K562 (cell line): ENCODE data around the gene UBXN2A. TPM values are rescaled to one million over a fixed set of nuclear protein-coding genes. Genes with fewer than 3 reads are reported as not detected.

ENCODE experiments used
- ATAC-seq: fragments of 200-7000 bp; cut with Tn5 transposase; 3 replicates; pipeline ENCODE4 v1.9.1; 2020; ENCODE audit warnings: moderate library complexity
- Bru-seq: library from RNA; stranded (reverse); fragments of 400-500 nt; gene quantifications from one replicate; lab custom pipeline; 2021; lab: Mats Ljungman, UMichigan
- BruChase-seq, 2 experiments: library from RNA; stranded (reverse); fragments of 400-500 nt; gene quantifications; one replicate each; lab custom pipeline; 2021; lab: Mats Ljungman, UMichigan
- BruUV-seq: library from RNA; stranded (reverse); fragments of 400-500 nt; replicated peaks from 2 replicates; lab custom pipeline; 2021; lab: Mats Ljungman, UMichigan
- CTCF ChIA-PET: fragments of 300-600 bp; formaldehyde crosslinking; extraction: SDS; loops from one replicate; lab custom pipeline; 2021; ENCODE audit warnings: low intra/inter-chr PET ratio; lab: Yijun Ruan, JAX
- POLR2A ChIA-PET: fragments of 300-600, 350-650 bp; sonication (Branson Sonifier 250); formaldehyde crosslinking; extraction: SDS; loops from one replicate; lab custom pipeline; 2021; ENCODE audit warnings: antibody characterized with exemption, inconsistent platforms; lab: Yijun Ruan, JAX
- DNase-seq, 4 experiments: peaks; one replicate each; pipeline versions ENCODE4 v3.0.0 to v3.0.0-alpha.2; 2011 to 2018; ENCODE audit warnings: low spot score in 3 of 4, mixed read lengths in 3 of 4; ENCODE audit errors: extremely low read depth in 1 of 4
- FAIRE-seq: peaks from 2 replicates; lab custom pipeline; 2011; peaks lifted over from hg19 to GRCh38; lab: Jason Lieb, UNC
- H2AFZ ChIP-seq: 2 replicates; pipeline ENCODE4 v1.6.0; 2011; ENCODE audit warnings: low read depth, low read length, control low read depth, inconsistent platforms
- H3K27ac ChIP-seq: fragments of 200-600 bp; 3 replicates; pipeline ENCODE4 v1.8.0; 2011; ENCODE audit warnings: low read depth, mild to moderate bottlenecking, control low read depth, inconsistent platforms, low read length, moderate library complexity, mixed read lengths; ENCODE audit errors: extremely low read depth
- H3K27me3 ChIP-seq, 2 experiments: fragments of 300-600 bp in 1 of 2; 2 replicates in 1 of 2; 3 replicates in 1 of 2; pipeline versions ENCODE4 v1.6.0 to v1.8.0; 2011; ENCODE audit warnings: inconsistent platforms in 2 of 2, low read length in 2 of 2, mild to moderate bottlenecking in 1 of 2, mixed read lengths in 1 of 2, moderate library complexity in 1 of 2; ENCODE audit not compliant: control insufficient read depth in 2 of 2, insufficient read depth in 2 of 2
- H3K36me3 ChIP-seq: fragments of 300-600 bp; 3 replicates; pipeline ENCODE4 v1.8.0; 2011; ENCODE audit warnings: mild to moderate bottlenecking, low read length, inconsistent platforms; ENCODE audit not compliant: control insufficient read depth, insufficient read depth
- H3K4me1 ChIP-seq, 2 experiments: fragments of 200-600 bp in 1 of 2; replicated peaks in 1 of 2; 2 replicates in 1 of 2; 3 replicates in 1 of 2; pipeline versions ENCODE4 v1.5.1 to v1.8.0; 2011; ENCODE audit warnings: inconsistent platforms in 2 of 2, low read length in 2 of 2, mild to moderate bottlenecking in 1 of 2, mixed read lengths in 1 of 2, moderate library complexity in 1 of 2; ENCODE audit not compliant: control insufficient read depth in 2 of 2, insufficient read depth in 2 of 2
- H3K4me2 ChIP-seq: 2 replicates; pipeline ENCODE4 v1.6.1; 2011; ENCODE audit warnings: low read length, control low read depth, inconsistent platforms, mixed read lengths; ENCODE audit not compliant: insufficient read depth
- H3K4me3 ChIP-seq: fragments of 200-600 bp; sonication (generic), shearing (Covaris generic); 2 replicates; pipeline ENCODE4 v1.5.1; 2016; ENCODE audit warnings: control low read depth, inconsistent platforms
- H3K79me2 ChIP-seq: fragments of 200-600 bp; 3 replicates; pipeline ENCODE4 v1.8.0; 2011; ENCODE audit warnings: low read length, inconsistent platforms; ENCODE audit not compliant: control insufficient read depth, insufficient read depth
- H3K9ac ChIP-seq, 2 experiments: 2 replicates each; pipeline versions ENCODE4 v1.6.0 to v1.6.1; 2011; ENCODE audit warnings: low read depth in 2 of 2, low read length in 2 of 2, control low read depth in 1 of 2, inconsistent platforms in 1 of 2, mild to moderate bottlenecking in 1 of 2, mixed read lengths in 1 of 2; ENCODE audit not compliant: insufficient read depth in 1 of 2
- H3K9me1 ChIP-seq: one replicate; pipeline ENCODE4 v1.6.0; 2011; ENCODE audit warnings: inconsistent platforms, mild to moderate bottlenecking, low read length, moderate library complexity; ENCODE audit not compliant: control insufficient read depth, insufficient read depth
- H3K9me3 ChIP-seq: replicated peaks from 2 replicates; pipeline ENCODE4 v1.5.1; 2011; ENCODE audit warnings: low read depth, low read length, inconsistent platforms; ENCODE audit not compliant: control insufficient read depth, insufficient read depth
- H4K20me1 ChIP-seq: replicated peaks from 2 replicates; pipeline ENCODE4 v1.6.1; 2011; ENCODE audit warnings: low read length, inconsistent platforms, mixed read lengths; ENCODE audit not compliant: control insufficient read depth, insufficient read depth
- ARID2 ChIP-seq: fragments of 450-650 bp; IDR thresholded peaks from 2 replicates; pipeline ENCODE4 v1.6.1; 2017; ENCODE audit warnings: antibody characterized with exemption, mild to moderate bottlenecking
- BRCA1 ChIP-seq, 2 experiments: fragments of 450-650 bp in 1 of 2; sonication (generic) in 1 of 2; formaldehyde crosslinking in 1 of 2; IDR thresholded peaks; 2 replicates each; pipeline versions ENCODE4 v1.5.0 to v1.6.1; 2017 to 2020; ENCODE audit warnings: mild to moderate bottlenecking in 1 of 2, missing genetic modification reagents in 1 of 2
- ETS2 ChIP-seq: IDR thresholded peaks from 2 replicates; pipeline ENCODE4 v1.6.1; 2016; ENCODE audit warnings: borderline replicate concordance, missing genetic modification characterization, mild to moderate bottlenecking, moderate library complexity, missing compliant biosample characterization; ENCODE audit not compliant: poor library complexity, severe bottlenecking
- HDAC1 ChIP-seq, 2 experiments: fragments of 450-650 bp; IDR thresholded peaks; 2 replicates each; pipeline ENCODE4 v1.6.1; 2016 to 2017; ENCODE audit warnings: inconsistent platforms in 1 of 2, mild to moderate bottlenecking in 1 of 2, moderate library complexity in 1 of 2
- PHF21A ChIP-seq: fragments of 450-650 bp; IDR thresholded peaks from 2 replicates; pipeline ENCODE4 v1.6.1; 2017; ENCODE audit warnings: low read depth, borderline replicate concordance
- TCF3 ChIP-seq: sonication (generic); formaldehyde crosslinking; IDR thresholded peaks from 2 replicates; pipeline ENCODE4 v1.4.0; 2020; ENCODE audit warnings: mild to moderate bottlenecking, missing genetic modification reagents
- TEAD2 ChIP-seq: fragments of 450-650 bp; IDR thresholded peaks from 2 replicates; pipeline ENCODE4 v1.6.1; 2016; ENCODE audit warnings: missing genetic modification characterization, control low read depth, missing compliant biosample characterization
- WGBS: fragments of 100-300 bp; shearing (Covaris generic); methylation state at CpG from one replicate; pipeline ENCODE4 v1.1.6; 2016; ENCODE audit warnings: low coverage, mixed read lengths; ENCODE audit not compliant: insufficient coverage; ENCODE audit errors: missing lambda C conversion rate; 5-methylcytosine and 5-hydroxymethylcytosine counted together
- in situ Hi-C: fragments of 300-500 bp; cut with MboI; formaldehyde crosslinking; loops from 4 replicates; pipeline ENCODE4 v1.15.0; 2018; ENCODE audit warnings: inconsistent platforms, mixed read lengths
- intact Hi-C: fragments of 100-400 bp; cut with micrococcal nuclease; formaldehyde crosslinking; loops from 2 replicates; pipeline ENCODE4 v1.14.2; 2022
- long read RNA-seq, 3 experiments: library from polyadenylated mRNA in 2 of 3; library from RNA in 1 of 3; unstranded in 2 of 3; stranded (forward) in 1 of 3; transcript quantifications; one replicate each; pipeline ENCODE4 v2.0.0, GENCODE V29; 2019 to 2022
- polyA minus RNA-seq, 3 experiments: library from RNA; depleted of rRNA, polyadenylated mRNA; stranded (reverse); fragments of >200 nt; gene quantifications; 2 replicates each; pipeline ENCODE4 v1.2.3, GENCODE V29; 2011
- polyA plus RNA-seq, 8 experiments: library from polyadenylated mRNA; depleted of rRNA in 4 of 8; stranded (reverse) in 5 of 8; unstranded in 3 of 8; fragments of >200 nt; fragmentation: Nextera tagmentation in 2 of 8; fragmentation: Illumina TruSeq in 1 of 8; extraction: Ambion mirVana in 2 of 8; extraction: Trizol in 1 of 8; gene quantifications; 2 replicates each; pipeline versions ENCODE4 v1.2.1 to v1.2.3, GENCODE V29; 2011 to 2014; ENCODE audit warnings: inconsistent platforms in 1 of 8, missing spikeins in 1 of 8
- total RNA-seq, 7 experiments: library from RNA; depleted of rRNA in 6 of 7; stranded (reverse); fragments of >200 nt in 6 of 7; fragmentation: Illumina TruSeq in 2 of 7; extraction: Trizol in 2 of 7; gene quantifications; 2 replicates each; pipeline versions ENCODE4 v1.2.1 to v1.2.3, GENCODE V29; 2011 to 2021; ENCODE audit warnings: low replicate concordance in 1 of 7
- TF ChIP-seq, protein P1 (sequence below): sonication (generic); formaldehyde crosslinking; IDR thresholded peaks from 2 replicates; pipeline ENCODE4 v1.5.0; 2020; ENCODE audit warnings: missing genetic modification reagents
- TF ChIP-seq, protein P2 (sequence below): fragments of 450-650 bp; IDR thresholded peaks from one replicate; pipeline ENCODE4 v1.6.1; 2018; ENCODE audit warnings: mild to moderate bottlenecking, moderate library complexity; ENCODE audit not compliant: partially characterized antibody
- TF ChIP-seq, protein P3 (sequence below), 2 experiments: fragments of 450-650 bp; IDR thresholded peaks; 2 replicates each; pipeline ENCODE4 v1.6.1; 2016

UBXN2A gene, protein sequence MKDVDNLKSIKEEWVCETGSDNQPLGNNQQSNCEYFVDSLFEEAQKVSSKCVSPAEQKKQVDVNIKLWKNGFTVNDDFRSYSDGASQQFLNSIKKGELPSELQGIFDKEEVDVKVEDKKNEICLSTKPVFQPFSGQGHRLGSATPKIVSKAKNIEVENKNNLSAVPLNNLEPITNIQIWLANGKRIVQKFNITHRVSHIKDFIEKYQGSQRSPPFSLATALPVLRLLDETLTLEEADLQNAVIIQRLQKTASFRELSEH
- 11.5 and 22.5 TPM in 2 replicates for total RNA-seq (2011; cell fraction: chromatin; rRNA removed; ENCODE audit: low replicate concordance)
- 9.7 and 10.1 TPM in 2 replicates for total RNA-seq (2011; cell fraction: nucleolus; rRNA removed)
- 10.9 and 13.0 TPM in 2 replicates for total RNA-seq (2011; cell fraction: nucleoplasm; rRNA removed)
- total RNA-seq (2014; rRNA removed) (12.9 and 14.6 TPM in 2 replicates), total RNA-seq (2014; rRNA removed; fragmentation: Illumina TruSeq; extraction: Trizol) (25.6 and 29.4 TPM in 2 replicates), total RNA-seq (2015; rRNA removed; fragmentation: Illumina TruSeq; extraction: Trizol) (18.1 and 20.1 TPM in 2 replicates), total RNA-seq (2021) (16.0 and 16.8 TPM in 2 replicates), polyA plus RNA-seq (2011; rRNA removed) (11.1 and 16.6 TPM in 2 replicates), polyA plus RNA-seq (2014; fragmentation: Illumina TruSeq; extraction: Trizol) (18.2 and 20.2 TPM in 2 replicates), polyA plus RNA-seq (2014; fragmentation: Nextera tagmentation; extraction: Ambion mirVana) (1 to 10 TPM; 3.4 to 4.1 TPM), polyA plus RNA-seq (2014; rRNA removed) (13.8 and 16.2 TPM in 2 replicates), polyA minus RNA-seq (2011; rRNA and poly(A)+ RNA removed) (8.1 and 11.4 TPM in 2 replicates), Bru-seq, nascent RNA (percentile 69 among the genes with signal in this experiment), BruChase-seq, experiment 1, labeled RNA remaining after a 2-hour chase (percentile 73 among the genes with signal in this experiment), BruChase-seq, experiment 2, labeled RNA remaining after a 6-hour chase (percentile 71 among the genes with signal in this experiment)
- polyA plus RNA-seq (2011; cell fraction: cytosol; rRNA removed) = 2.8 and 5.3 TPM in 2 replicates
- 1.9 and 2.3 TPM in 2 replicates for polyA plus RNA-seq (2011; cell fraction: nucleus; rRNA removed)
- 11.0 and 15.5 TPM in 2 replicates for polyA plus RNA-seq (2012)
- 6.1 and 8.8 TPM in 2 replicates for polyA minus RNA-seq (2011; cell fraction: cytosol; rRNA and poly(A)+ RNA removed)
- polyA minus RNA-seq (2011; cell fraction: nucleus; rRNA and poly(A)+ RNA removed) = 3.1 and 4.8 TPM in 2 replicates
- long read RNA-seq, experiment 1, full-length matches to known transcripts = 89 of 166 reads
- long read RNA-seq, experiment 1, partial matches to known transcripts = 6 of 166 reads
- long read RNA-seq, experiment 1, other reads (novel, unspliced or antisense) = 71 of 166 reads
- long read RNA-seq, experiment 2, full-length matches to known transcripts = 7 of 31 reads
- long read RNA-seq, experiment 2, partial matches to known transcripts = 3 of 31 reads
- long read RNA-seq, experiment 2, other reads (novel, unspliced or antisense) = 21 of 31 reads
- long read RNA-seq, experiment 3, full-length matches to known transcripts = 21 of 25 reads
- long read RNA-seq, experiment 3, partial matches to known transcripts = 1 of 25 reads
- long read RNA-seq, experiment 3, other reads (novel, unspliced or antisense) = 3 of 25 reads

DNA sequence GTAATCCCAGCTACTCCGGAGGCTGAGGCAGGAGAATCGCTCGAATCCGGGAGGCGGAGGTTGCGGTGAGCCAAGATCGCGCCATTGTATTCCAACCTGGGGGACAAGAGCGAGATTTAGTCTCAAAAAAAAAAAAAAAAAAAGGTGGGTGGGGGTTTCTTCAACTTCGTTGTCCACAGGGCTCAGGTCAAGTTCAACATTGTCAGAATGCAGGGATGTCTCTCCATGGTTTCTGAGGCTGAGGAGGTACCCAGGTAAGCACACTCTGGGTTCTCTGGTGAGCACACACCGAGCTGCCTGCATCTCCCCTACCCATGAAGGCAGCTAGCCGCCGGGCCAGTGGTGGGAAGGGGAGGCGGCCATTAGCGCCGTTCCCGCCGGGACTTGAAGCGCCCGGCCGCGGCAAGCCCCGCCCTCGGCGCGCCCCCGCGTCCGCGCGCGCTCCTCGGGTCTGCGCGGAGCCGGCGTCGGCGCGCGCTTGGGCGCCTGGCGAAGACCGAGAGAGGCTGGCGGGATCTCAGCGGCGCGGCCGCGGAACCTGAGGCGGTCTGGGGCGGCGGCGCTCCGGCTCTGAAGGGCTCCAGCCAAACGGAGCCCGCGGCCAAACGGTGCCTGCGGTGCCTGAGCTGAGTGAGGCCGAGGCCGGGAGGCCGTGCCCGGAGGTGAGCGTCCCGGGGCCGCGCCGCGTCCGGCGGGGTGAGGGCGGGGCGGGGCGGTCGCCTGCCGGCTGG, at the start of gene UBXN2A:
Gene UBXN2A (plus strand): TSS at position 477 of the 731 bp plus-strand sequence. CDS start 17,852 bp downstream, outside the sequence.
- intact Hi-C loops (loop anchor here (1.0 to 5.0 kb wide), 2 partner anchors 13 to 72 kb away; partner anchors contain the start of genes ATAD2B and MFSD2B), in situ Hi-C loops (no loop called here)
- Histone ChIP-seq H3K4me1 (peaks cover 11 to 28% of the 10 kb centered on the region in 2 experiments; a peak in 4 of 5 replicates), H3K4me3 (peak within 1 kb of the TSS; percentile 88), H3K4me2 (peak within 1 kb of the TSS; percentile 85), H3K79me2 (peaks cover 48% of the 10 kb centered on the region), H4K20me1 (0 out of 2 replicates have a peak, but pooled peaks cover 3% of the 10 kb centered on the region), H3K9me3 (no peaks in the 10 kb centered on the region), H3K27me3 (no peaks in the 10 kb centered on the region), H3K27ac (peak within 1 kb of the TSS; percentile 93), H3K9me1 (no peaks in the 10 kb centered on the region), H2AFZ (peak within 1 kb of the TSS; percentile 99), H3K36me3 (peaks cover 8% of the 10 kb centered on the region; the same call in 2 of the 3 replicates), H3K9ac (peak within 1 kb of the TSS; percentile 93 to 97)
- POLR2A ChIA-PET = interaction anchor here (0.6 to 5.7 kb wide), 11 partner anchors 12 to 133 kb away, joined by 3 to 54 read pairs (median 4); partner anchors contain the start of gene ATAD2B
- CTCF ChIA-PET = no interaction called here
- WGBS = 2% methylated on average over 31 of the region's 77 CpGs
- ATAC-seq (peak; percentile 83), FAIRE-seq (no peak), DNase-seq (peak; percentile 87 to 90 (median 88))
- BruUV-seq = no TSS peak
- TF ChIP-seq, protein P1, sequence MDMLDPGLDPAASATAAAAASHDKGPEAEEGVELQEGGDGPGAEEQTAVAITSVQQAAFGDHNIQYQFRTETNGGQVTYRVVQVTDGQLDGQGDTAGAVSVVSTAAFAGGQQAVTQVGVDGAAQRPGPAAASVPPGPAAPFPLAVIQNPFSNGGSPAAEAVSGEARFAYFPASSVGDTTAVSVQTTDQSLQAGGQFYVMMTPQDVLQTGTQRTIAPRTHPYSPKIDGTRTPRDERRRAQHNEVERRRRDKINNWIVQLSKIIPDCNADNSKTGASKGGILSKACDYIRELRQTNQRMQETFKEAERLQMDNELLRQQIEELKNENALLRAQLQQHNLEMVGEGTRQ (CRISPR knock-in tag) = no peak
- TF ChIP-seq, protein P2, sequence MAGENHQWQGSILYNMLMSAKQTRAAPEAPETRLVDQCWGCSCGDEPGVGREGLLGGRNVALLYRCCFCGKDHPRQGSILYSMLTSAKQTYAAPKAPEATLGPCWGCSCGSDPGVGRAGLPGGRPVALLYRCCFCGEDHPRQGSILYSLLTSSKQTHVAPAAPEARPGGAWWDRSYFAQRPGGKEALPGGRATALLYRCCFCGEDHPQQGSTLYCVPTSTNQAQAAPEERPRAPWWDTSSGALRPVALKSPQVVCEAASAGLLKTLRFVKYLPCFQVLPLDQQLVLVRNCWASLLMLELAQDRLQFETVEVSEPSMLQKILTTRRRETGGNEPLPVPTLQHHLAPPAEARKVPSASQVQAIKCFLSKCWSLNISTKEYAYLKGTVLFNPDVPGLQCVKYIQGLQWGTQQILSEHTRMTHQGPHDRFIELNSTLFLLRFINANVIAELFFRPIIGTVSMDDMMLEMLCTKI = no peak
- TF ChIP-seq ARID2 (0 out of 2 replicates have a peak, but pooled peaks have one; percentile 6), TEAD2 (tag) (no peak), PHF21A (no peak), HDAC1 (IDR thresholded peaks at IDR 0.05) (no peak), TCF3 (CRISPR knock-in tag) (no peak), ETS2 (tag) (no peak), BRCA1 (IDR thresholded peaks at IDR 0.05) (no peak), BRCA1 (CRISPR knock-in tag; IDR thresholded peaks at IDR 0.05) (no peak)
- TF ChIP-seq, protein P3, sequence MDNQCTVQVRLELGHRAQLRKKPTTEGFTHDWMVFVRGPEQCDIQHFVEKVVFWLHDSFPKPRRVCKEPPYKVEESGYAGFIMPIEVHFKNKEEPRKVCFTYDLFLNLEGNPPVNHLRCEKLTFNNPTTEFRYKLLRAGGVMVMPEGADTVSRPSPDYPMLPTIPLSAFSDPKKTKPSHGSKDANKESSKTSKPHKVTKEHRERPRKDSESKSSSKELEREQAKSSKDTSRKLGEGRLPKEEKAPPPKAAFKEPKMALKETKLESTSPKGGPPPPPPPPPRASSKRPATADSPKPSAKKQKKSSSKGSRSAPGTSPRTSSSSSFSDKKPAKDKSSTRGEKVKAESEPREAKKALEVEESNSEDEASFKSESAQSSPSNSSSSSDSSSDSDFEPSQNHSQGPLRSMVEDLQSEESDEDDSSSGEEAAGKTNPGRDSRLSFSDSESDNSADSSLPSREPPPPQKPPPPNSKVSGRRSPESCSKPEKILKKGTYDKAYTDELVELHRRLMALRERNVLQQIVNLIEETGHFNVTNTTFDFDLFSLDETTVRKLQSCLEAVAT (IDR thresholded peaks at IDR 0.05) = no peak; a peak in 2 of 4 replicates
